ENCODE data around the gene VPS51.

- no peak for TF ChIP-seq CTCF (IDR thresholded peaks at IDR 0.05)
- no peak for TF ChIP-seq POLR2A (IDR thresholded peaks at IDR 0.05)
Measured at GRCh38 chr11:65107078-65107477, 11.1 kb downstream of the VPS51 start.

All from esophagus squamous epithelium (tissue), 4 donors.